Neural cell (in vitro differentiated cells): ENCODE data around the gene TMCC2. TPM values are rescaled to one million over a fixed set of nuclear protein-coding genes. Genes with fewer than 3 reads are reported as not detected.

Experiments
- H2AFZ ChIP-seq: fragments of 200-600, 300-800 bp; sonication (generic), shearing (Covaris generic); 2 replicates; pipeline ENCODE4 v1.6.0; 2014; ENCODE audit warnings: low read depth, mild to moderate bottlenecking, antibody characterized with exemption, low read length, moderate library complexity
- H3F3A ChIP-seq: fragments of 200-600 bp; shearing (Covaris generic); 2 replicates; pipeline ENCODE4 v1.6.1; 2016; ENCODE audit warnings: mild to moderate bottlenecking, moderate library complexity, mixed read lengths, antibody characterized with exemption, low read length; ENCODE audit not compliant: insufficient read depth, poor library complexity, severe bottlenecking
- H3K27ac ChIP-seq: fragments of 200-600, 300-800 bp; sonication (generic), shearing (Covaris generic); 2 replicates; pipeline ENCODE4 v1.5.1; 2014; ENCODE audit warnings: mild to moderate bottlenecking, low read length, moderate library complexity
- H3K27me3 ChIP-seq: fragments of 300-800, 200-600 bp; sonication (generic), shearing (Covaris generic); 2 replicates; pipeline ENCODE4 v1.6.0; 2014; ENCODE audit warnings: mild to moderate bottlenecking, low read depth, low read length, moderate library complexity; ENCODE audit not compliant: insufficient read depth
- H3K36me3 ChIP-seq: fragments of 300-800, 200-600 bp; sonication (generic), shearing (Covaris generic); 2 replicates; pipeline ENCODE4 v1.5.1; 2014; ENCODE audit warnings: mild to moderate bottlenecking, antibody characterized with exemption, low read length, moderate library complexity; ENCODE audit not compliant: insufficient read depth
- H3K4me2 ChIP-seq: fragments of 300-800, 200-600 bp; sonication (generic), shearing (Covaris generic); 2 replicates; pipeline ENCODE4 v1.6.0; 2014; ENCODE audit warnings: mild to moderate bottlenecking, low read length
- H3K4me3 ChIP-seq: fragments of 300-800, 200-600 bp; sonication (generic), shearing (Covaris generic); 2 replicates; pipeline ENCODE4 v1.5.1; 2014; ENCODE audit warnings: mild to moderate bottlenecking, low read length, moderate library complexity
- H3K79me2 ChIP-seq: fragments of 200-600 bp; shearing (Covaris generic); replicated peaks from 2 replicates; pipeline ENCODE4 v1.6.0; 2014; ENCODE audit warnings: mild to moderate bottlenecking, low read length, moderate library complexity; ENCODE audit not compliant: insufficient read depth
- H3K9ac ChIP-seq: fragments of 300-800, 200-600 bp; sonication (generic), shearing (Covaris generic); 2 replicates; pipeline ENCODE4 v1.6.1; 2016; ENCODE audit warnings: mild to moderate bottlenecking, low read length, mixed read lengths
- H3K9me2 ChIP-seq: fragments of 200-600 bp; shearing (Covaris generic); 2 replicates; pipeline ENCODE4 v1.6.1; 2016; ENCODE audit warnings: mild to moderate bottlenecking, low read length, mixed read lengths; ENCODE audit not compliant: insufficient read depth
- H3K9me3 ChIP-seq: fragments of 200-600, 300-800 bp; sonication (generic), shearing (Covaris generic); 2 replicates; pipeline ENCODE4 v1.6.1; 2016; ENCODE audit warnings: mild to moderate bottlenecking, mixed run types, low read length, moderate library complexity, mixed read lengths
- H4K20me1 ChIP-seq: fragments of 200-600 bp; shearing (Covaris generic); 2 replicates; pipeline ENCODE4 v1.6.1; 2016; ENCODE audit warnings: mild to moderate bottlenecking, mixed run types; ENCODE audit not compliant: insufficient read depth
- CTCF ChIP-seq: fragments of 450-650 bp; IDR thresholded peaks from 2 replicates; pipeline ENCODE4 v1.5.1; 2014; ENCODE audit warnings: antibody characterized with exemption, mild to moderate bottlenecking, moderate library complexity; ENCODE audit not compliant: poor library complexity, severe bottlenecking
- EP300 ChIP-seq: fragments of 450-650 bp; conservative IDR thresholded peaks from 2 replicates; pipeline ENCODE4 v1.6.1; 2014; ENCODE audit warnings: antibody characterized with exemption, mild to moderate bottlenecking, moderate library complexity; ENCODE audit not compliant: poor library complexity, severe bottlenecking
- EZH2 ChIP-seq: fragments of 200-600, 300-800 bp; shearing (Covaris generic), sonication (generic); IDR thresholded peaks from 2 replicates; pipeline ENCODE4 v1.6.1; 2014; ENCODE audit warnings: antibody characterized with exemption, low read length, borderline replicate concordance, mild to moderate bottlenecking; ENCODE audit not compliant: insufficient read depth, poor library complexity, severe bottlenecking
- MXI1 ChIP-seq: fragments of 450-650 bp; conservative IDR thresholded peaks from 2 replicates; pipeline ENCODE4 v1.6.1; 2014; ENCODE audit warnings: antibody characterized with exemption, mild to moderate bottlenecking; ENCODE audit not compliant: poor library complexity, severe bottlenecking
- POLR2AphosphoS5 ChIP-seq: IDR thresholded peaks from 2 replicates; pipeline ENCODE4 v1.6.1; 2012
- RAD21 ChIP-seq: fragments of 450-650 bp; conservative IDR thresholded peaks from 2 replicates; pipeline ENCODE4 v1.6.1; 2014; ENCODE audit warnings: antibody characterized with exemption, mild to moderate bottlenecking, moderate library complexity
- SMC3 ChIP-seq: fragments of 450-650 bp; conservative IDR thresholded peaks from 2 replicates; pipeline ENCODE4 v1.6.1; 2014; ENCODE audit warnings: antibody characterized with exemption, mild to moderate bottlenecking, moderate library complexity; ENCODE audit not compliant: poor library complexity
- TAF1 ChIP-seq: IDR thresholded peaks from 2 replicates; pipeline ENCODE4 v1.6.1; 2012; ENCODE audit warnings: low read depth
- polyA plus RNA-seq: library from polyadenylated mRNA; depleted of rRNA; stranded (reverse); fragments of >200 nt; gene quantifications from 2 replicates; pipeline ENCODE4 v1.2.3, GENCODE V29; 2014
- TF ChIP-seq, protein P1 (sequence below): IDR thresholded peaks from 2 replicates; pipeline ENCODE4 v1.6.1; 2012; ENCODE audit warnings: borderline replicate concordance

TMCC2 gene
- polyA plus RNA-seq, 1 donor from 2014 or later = 32.2 TPM

- H4K20me1 ChIP-seq = no peaks in the 10 kb centered on the region
- no peak overlapping the region for H3K9ac ChIP-seq
- H3F3A ChIP-seq = no peaks in the 10 kb centered on the region
- no peak overlapping the region for H3K4me2 ChIP-seq
- H3K36me3 ChIP-seq = no peaks in the 10 kb centered on the region
- H2AFZ ChIP-seq = no peak overlapping the region
- H3K79me2 ChIP-seq = no peaks in the 10 kb centered on the region
- no peak overlapping the region for H3K4me3 ChIP-seq
- H3K27me3 ChIP-seq = no peaks in the 10 kb centered on the region
- TF ChIP-seq CTCF (no peak), MXI1 (no peak), RAD21 (no peak), POLR2AphosphoS5 (no peak), TAF1 (no peak), EZH2 (no peak), SMC3 (no peak), EP300 (no peak)
- TF ChIP-seq, protein P1, sequence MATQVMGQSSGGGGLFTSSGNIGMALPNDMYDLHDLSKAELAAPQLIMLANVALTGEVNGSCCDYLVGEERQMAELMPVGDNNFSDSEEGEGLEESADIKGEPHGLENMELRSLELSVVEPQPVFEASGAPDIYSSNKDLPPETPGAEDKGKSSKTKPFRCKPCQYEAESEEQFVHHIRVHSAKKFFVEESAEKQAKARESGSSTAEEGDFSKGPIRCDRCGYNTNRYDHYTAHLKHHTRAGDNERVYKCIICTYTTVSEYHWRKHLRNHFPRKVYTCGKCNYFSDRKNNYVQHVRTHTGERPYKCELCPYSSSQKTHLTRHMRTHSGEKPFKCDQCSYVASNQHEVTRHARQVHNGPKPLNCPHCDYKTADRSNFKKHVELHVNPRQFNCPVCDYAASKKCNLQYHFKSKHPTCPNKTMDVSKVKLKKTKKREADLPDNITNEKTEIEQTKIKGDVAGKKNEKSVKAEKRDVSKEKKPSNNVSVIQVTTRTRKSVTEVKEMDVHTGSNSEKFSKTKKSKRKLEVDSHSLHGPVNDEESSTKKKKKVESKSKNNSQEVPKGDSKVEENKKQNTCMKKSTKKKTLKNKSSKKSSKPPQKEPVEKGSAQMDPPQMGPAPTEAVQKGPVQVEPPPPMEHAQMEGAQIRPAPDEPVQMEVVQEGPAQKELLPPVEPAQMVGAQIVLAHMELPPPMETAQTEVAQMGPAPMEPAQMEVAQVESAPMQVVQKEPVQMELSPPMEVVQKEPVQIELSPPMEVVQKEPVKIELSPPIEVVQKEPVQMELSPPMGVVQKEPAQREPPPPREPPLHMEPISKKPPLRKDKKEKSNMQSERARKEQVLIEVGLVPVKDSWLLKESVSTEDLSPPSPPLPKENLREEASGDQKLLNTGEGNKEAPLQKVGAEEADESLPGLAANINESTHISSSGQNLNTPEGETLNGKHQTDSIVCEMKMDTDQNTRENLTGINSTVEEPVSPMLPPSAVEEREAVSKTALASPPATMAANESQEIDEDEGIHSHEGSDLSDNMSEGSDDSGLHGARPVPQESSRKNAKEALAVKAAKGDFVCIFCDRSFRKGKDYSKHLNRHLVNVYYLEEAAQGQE = no peak
- H3K27ac ChIP-seq = no peak overlapping the region
- H3K9me2 ChIP-seq = no peaks in the 10 kb centered on the region
- H3K9me3 ChIP-seq = no peaks in the 10 kb centered on the region
Observed at GRCh38 chr1:205256951-205257625, 29.3 kb downstream of the TMCC2 start.

DNA sequence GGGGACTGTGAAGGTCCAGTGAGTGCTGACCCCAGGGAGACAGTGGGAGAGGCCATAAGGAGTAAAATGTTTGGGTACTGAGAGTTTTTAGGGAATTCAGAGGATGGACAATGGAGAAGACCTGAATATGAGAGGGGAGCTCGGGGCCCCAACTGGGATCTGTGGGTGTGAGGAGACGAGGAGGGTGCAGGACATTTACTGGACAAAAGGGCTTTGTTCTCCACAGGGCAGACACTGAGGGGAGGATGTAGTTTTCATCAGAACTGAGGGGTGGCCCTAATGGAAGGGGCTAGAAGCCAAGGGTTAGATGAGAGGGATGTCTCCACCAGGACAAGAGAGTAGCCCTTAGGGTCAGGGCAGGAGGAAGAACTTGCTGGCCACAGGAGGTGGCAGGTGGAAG is 30.0 kb downstream of the TMCC2 start:
- no peak overlapping the region for H3K27ac ChIP-seq
- no peak for TF ChIP-seq TAF1
- TF ChIP-seq RAD21 = no peak
- no peak for TF ChIP-seq POLR2AphosphoS5
- no peak for TF ChIP-seq CTCF
- no peak for TF ChIP-seq MXI1
- no peak for TF ChIP-seq EZH2
- no peak for TF ChIP-seq EP300
- TF ChIP-seq, protein P1 = no peak
- TF ChIP-seq SMC3 = no peak
- H3K4me3 ChIP-seq = no peak overlapping the region

More for the DNA sequence above, 30.0 kb downstream of the TMCC2 start:
- no peak overlapping the region for H3K4me2 ChIP-seq
- H3K79me2 ChIP-seq = no peaks in the 10 kb centered on the region
- H3K9ac ChIP-seq = no peak overlapping the region
- H4K20me1 ChIP-seq = no peaks in the 10 kb centered on the region
- H3F3A ChIP-seq = no peaks in the 10 kb centered on the region
- no peaks in the 10 kb centered on the region for H3K9me2 ChIP-seq
- no peaks in the 10 kb centered on the region for H3K9me3 ChIP-seq
- H3K36me3 ChIP-seq = no peaks in the 10 kb centered on the region
- no peak overlapping the region for H2AFZ ChIP-seq
- H3K27me3 ChIP-seq = no peaks in the 10 kb centered on the region
